Suppressor macrophage (primary cell): ENCODE measurements around the gene MYL3.
A peak's percentile ranks its signal among the peaks of the same experiment; 100 is the strongest.

ENCODE experiments used
- DNase-seq, 4 experiments: peaks; one replicate each; pipeline ENCODE4 v3.0.0-alpha.2; 2020 to 2022

The MYL3 gene

DNA sequence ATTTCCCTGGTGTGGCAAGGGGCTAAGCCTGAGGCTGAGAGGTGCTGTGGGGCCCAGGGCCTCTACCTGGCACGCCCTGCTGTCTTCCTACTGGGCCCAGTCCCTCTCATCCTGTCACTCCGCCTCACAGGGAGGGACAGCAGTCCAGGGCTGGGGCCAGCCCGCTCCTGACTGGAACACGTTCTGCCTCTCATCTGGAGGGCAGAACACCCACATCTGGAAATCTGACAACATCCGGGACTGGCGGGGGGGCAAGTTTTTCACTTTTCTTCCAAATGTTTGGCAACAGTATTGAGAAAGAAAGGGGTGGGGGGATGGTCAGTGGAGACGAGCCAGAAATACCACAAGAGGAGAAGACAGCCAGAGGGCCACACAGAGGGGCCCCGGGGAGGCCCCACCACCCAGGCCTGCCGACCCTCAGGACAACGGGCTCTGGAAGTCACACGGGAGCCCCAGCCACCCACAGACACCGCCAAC lies 1.8 kb upstream of the MYL3 start:
- DNase-seq: peak; percentile 29 to 58 (median 50)

GRCh38 chr3:46864061-46864881 lies 1.0 kb upstream of the MYL3 start:
- DNase-seq: no peak

- no peak for DNase-seq
Measured at GRCh38 chr3:46862369-46863025, 747 bp downstream of the MYL3 start.

- DNase-seq: no peak
Measured at GRCh38 chr3:46861605-46862368, 1.5 kb downstream of the MYL3 start.

GRCh38 chr3:46860810-46861604 lies 2.2 kb downstream of the MYL3 start:
- no peak for DNase-seq

GRCh38 chr3:46860017-46860809 lies 3.0 kb downstream of the MYL3 start:
- peak; percentile 31 to 52 (median 40) for DNase-seq

- no peak for DNase-seq
Measured at GRCh38 chr3:46859001-46859710, 4.1 kb downstream of the MYL3 start.

- DNase-seq: no peak
Measured at GRCh38 chr3:46858456-46858855, 4.8 kb downstream of the MYL3 start.

DNA sequence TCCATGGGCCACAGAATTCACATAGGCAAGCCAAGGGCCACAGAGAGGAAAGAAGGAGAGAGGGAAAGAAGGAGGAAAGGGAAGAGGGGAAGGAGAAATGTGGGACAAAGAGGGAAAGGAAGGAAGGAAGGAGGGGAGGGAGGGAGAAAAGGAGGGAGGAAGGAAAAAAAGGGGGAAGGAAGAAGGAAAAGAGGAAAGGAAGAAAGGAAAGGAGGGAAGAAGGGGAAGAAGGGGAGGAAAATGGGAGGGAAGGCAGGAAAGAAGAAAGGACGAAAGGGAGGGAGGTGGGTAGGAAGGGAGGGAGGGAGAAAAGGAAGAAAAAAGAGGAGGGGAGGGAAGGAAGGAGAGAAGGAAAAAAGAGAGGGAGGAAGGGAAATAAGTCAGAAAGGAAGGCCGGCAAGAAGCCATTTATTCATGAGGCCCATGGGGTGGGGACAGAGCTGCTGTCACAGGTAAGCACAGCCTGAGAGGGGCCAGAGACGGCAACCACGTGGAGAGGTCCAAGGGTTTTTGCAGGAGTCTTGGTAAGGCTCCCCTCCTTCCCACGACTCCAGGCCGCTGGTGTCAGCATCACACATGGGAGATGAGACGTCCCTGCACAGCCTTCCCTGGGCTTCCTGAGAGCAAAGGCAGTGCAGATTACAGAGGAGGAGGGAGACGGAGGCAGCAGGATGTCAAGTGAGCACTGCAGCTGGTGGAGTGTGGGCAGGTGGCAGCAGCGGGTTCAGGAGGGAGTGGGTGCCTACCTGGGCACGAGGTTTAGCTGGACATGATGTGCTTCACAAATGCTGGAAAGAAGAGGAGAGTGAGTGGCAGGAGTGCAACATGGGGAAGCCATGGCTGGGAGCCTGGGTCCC lies 5.5 kb downstream of the MYL3 start:
- no peak for DNase-seq

DNA sequence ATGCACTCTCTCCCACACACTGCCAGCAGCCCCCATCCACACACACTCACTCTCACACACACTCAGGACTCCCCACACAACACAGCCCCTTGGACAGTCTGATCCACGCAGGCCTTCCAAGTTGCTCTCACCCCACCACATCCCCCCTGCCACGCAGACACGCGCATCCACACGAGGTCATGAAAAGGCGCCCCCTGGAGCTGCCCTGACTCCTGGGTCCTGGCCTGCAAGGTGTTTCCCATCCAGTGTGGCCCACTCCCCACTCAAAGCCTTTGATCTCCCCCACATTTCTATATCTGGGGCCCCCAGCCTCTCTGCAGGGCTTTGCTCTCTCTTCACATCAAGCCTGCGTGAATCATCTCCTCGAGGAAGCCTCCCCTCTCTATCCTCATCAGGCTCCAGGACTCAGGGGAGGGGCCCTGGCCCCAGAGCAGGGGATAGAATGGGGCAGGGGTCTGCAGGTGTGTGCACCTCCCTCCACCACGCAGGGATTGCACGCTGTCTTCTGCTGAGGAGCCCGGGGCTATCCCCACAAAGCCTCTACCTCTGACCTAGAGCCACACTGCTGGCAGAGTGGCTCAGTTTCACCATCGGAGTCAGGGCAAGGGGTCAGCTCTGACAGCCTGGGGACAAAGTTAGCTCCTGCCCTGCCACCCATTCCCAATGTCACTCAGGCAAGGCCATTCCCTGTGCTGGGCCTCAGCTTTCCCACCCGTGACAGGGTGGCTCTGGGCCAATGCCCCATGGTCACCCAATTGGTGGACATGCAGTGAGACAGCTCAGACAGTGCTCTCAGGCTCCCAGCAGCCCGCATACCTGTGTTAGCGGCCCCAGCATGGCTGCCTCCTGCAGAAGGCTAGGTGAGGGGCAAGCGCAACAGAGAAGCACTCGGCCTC lies 6.4 kb downstream of the MYL3 start:
- no peak for DNase-seq

GRCh38 chr3:46854555-46854991 lies 8.7 kb downstream of the MYL3 start:
- DNase-seq: no peak

DNA sequence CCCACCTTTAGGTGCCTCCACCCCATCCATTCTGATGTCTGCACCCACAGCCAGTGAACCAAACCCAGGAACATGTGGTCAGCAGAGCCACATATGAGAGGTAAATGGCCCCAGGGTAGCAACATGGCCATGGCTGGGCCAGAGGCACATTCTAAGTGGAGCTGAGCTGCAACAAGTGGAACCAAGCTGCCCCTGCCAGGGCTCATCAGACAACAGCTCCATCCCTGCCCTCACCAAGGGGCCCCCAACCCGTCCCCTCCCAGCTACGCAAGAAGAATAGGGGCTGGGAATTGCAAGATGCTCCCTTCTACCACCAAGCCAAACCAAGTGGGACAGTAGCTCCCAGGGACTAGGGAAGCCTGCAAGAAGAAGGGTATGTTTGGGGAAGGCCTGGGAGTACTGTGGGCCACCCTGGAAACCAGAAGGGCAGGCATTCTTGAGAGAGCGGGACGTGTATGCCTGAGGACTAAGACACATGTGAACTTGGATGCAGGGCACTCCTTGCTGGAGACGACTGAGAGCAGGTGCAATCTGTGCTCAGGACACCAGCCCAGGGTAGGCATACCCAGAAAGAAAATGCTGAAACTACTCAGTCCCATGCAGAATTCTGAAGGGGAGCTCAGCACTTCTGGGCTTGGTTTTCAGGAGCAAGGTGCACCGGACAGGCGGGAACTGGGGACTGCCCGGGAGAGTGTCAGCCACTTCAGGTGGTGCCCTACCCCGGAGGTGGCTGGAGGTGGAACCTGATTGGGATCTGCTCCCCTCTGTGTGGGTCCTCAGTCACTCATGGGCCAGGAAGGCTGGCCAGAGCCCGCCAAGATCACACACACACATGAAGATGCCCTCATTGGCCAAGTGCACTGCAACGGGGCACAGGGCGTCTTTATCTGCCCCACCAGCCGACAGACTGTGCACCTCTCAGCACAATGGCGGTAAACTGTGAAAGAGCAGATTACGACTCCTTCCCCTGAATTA lies 9.5 kb downstream of the MYL3 start:
- DNase-seq: no peak

DNA sequence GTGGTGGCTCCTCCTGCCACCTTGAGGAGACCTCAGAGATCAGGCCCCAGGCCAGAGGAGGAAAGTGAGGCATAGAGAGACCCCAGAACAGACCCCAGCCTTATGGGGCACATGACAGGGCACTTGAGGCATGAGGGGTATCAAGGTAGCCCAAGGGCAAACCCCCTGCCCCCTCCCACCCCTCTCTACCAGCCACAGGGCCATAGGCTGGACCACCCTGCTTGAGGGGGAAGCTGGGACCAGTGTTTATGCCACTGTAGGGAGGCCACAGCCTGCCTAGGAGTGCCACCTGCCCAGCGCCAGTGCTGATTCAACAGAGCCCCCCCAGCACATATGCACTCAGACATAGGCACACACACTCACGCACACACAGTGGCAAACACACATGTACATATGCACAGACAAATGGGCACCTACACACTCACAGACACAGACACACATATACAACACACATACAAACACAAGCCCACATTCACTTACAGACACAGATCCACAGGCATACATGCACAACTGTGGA lies 10.3 kb downstream of the MYL3 start:
- DNase-seq: no peak

DNA sequence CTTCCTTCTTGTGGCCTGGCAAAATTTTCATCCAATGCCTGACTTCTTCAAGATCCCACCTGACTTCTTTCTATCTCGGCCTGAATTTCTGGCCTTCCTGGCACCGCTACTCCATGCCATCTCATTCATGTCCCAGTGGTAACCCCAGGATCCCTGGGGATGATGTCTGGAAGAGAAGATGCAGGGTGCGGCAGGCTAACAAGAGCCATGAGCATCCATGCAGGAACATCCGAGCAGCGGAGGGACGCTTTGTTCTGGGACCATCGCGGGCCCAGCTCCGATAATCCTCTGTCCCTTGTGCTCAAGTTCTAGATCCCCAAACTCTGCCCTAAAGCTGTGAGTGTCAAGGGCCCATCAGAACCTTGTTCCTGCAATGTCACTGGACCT lies 10.9 kb downstream of the MYL3 start:
- no peak for DNase-seq

- DNase-seq: no peak
Measured at GRCh38 chr3:46851364-46852333, 11.6 kb downstream of the MYL3 start.

- no peak for DNase-seq
Measured at GRCh38 chr3:46850468-46850779, 12.8 kb downstream of the MYL3 start.
